ENCODE measurements around the gene DVL1. TPM values are rescaled to one million over a fixed set of nuclear protein-coding genes. Genes with fewer than 3 reads are reported as not detected.
A peak's percentile ranks its signal among the peaks of the same experiment; 100 is the strongest.
"Not testable (repeated sequence)": the region's sequence is repeated elsewhere in the genome, so short reads cannot be mapped to it uniquely, and the experiment has no call there.

The DVL1 gene
- total RNA-seq, 1 experiment from 2014 or later: 107 TPM

- Histone ChIP-seq H3K9me3 (no peaks in the 10 kb centered on the region), H3K36me3 (peaks cover 35% of the 10 kb centered on the region), H3K4me3 (no peak overlapping the region), H3K27me3 (no peaks in the 10 kb centered on the region)
- no peak for DNase-seq
Observed at GRCh38 chr1:1376551-1377226, 27.5 kb upstream of the DVL1 start.

GRCh38 chr1:1374929-1375662 lies 25.9 kb upstream of the DVL1 start, which contains the start of gene AURKAIP1:
Gene AURKAIP1, minus strand, starts transcription at chr1:1375207. Its CDS starts 451 bp downstream, at chr1:1374756.
- DNase-seq: peak; percentile 99
- Histone ChIP-seq H3K36me3 (peaks cover 38% of the 10 kb centered on the region), H3K4me3 (peak within 1 kb of the TSS; percentile 76), H3K27me3 (no peaks in the 10 kb centered on the region), H3K9me3 (no peaks in the 10 kb centered on the region)

- no peaks in the 10 kb centered on the region for H3K9me3 ChIP-seq
- no peaks in the 10 kb centered on the region for H3K27me3 ChIP-seq
- no peak for DNase-seq
- H3K4me3 ChIP-seq: peak overlapping the region; percentile 76
- peaks cover 38% of the 10 kb centered on the region for H3K36me3 ChIP-seq
Observed at GRCh38 chr1:1374589-1374928, 25.3 kb upstream of the DVL1 start.

- Histone ChIP-seq H3K9me3 (no peaks in the 10 kb centered on the region), H3K4me3 (peak overlapping the region; percentile 76), H3K27me3 (no peaks in the 10 kb centered on the region), H3K36me3 (peaks cover 38% of the 10 kb centered on the region)
- DNase-seq: no peak
Observed at GRCh38 chr1:1373815-1374588, 24.8 kb upstream of the DVL1 start.

- no peaks in the 10 kb centered on the region for H3K9me3 ChIP-seq
- DNase-seq: no peak
- H3K27me3 ChIP-seq: no peaks in the 10 kb centered on the region
- H3K36me3 ChIP-seq: peaks cover 38% of the 10 kb centered on the region
- H3K4me3 ChIP-seq: peak overlapping the region; percentile 76
Observed at GRCh38 chr1:1373051-1373814, 24.0 kb upstream of the DVL1 start.

GRCh38 chr1:1371746-1372711 lies 22.8 kb upstream of the DVL1 start:
- H3K27me3 ChIP-seq: no peaks in the 10 kb centered on the region
- no peak overlapping the region for H3K4me3 ChIP-seq
- peaks cover 3% of the 10 kb centered on the region for H3K9me3 ChIP-seq
- H3K36me3 ChIP-seq: peaks cover 38% of the 10 kb centered on the region
- DNase-seq: peak; percentile 63

GRCh38 chr1:1371364-1371745 lies 22.1 kb upstream of the DVL1 start:
- no peak for DNase-seq
- peaks cover 5% of the 10 kb centered on the region for H3K9me3 ChIP-seq
- H3K27me3 ChIP-seq: no peaks in the 10 kb centered on the region
- H3K4me3 ChIP-seq: no peak overlapping the region
- H3K36me3 ChIP-seq: peaks cover 33% of the 10 kb centered on the region

- H3K9me3 ChIP-seq: peaks cover 7% of the 10 kb centered on the region
- H3K4me3 ChIP-seq: no peak overlapping the region
- peaks cover 28% of the 10 kb centered on the region for H3K36me3 ChIP-seq
- H3K27me3 ChIP-seq: no peaks in the 10 kb centered on the region
- no peak for DNase-seq
Observed at GRCh38 chr1:1370771-1371300, 21.6 kb upstream of the DVL1 start.

GRCh38 chr1:1370094-1370493 lies 20.9 kb upstream of the DVL1 start:
- not testable (repeated sequence) for H3K4me3 ChIP-seq, DNase-seq, H3K9me3 ChIP-seq, H3K27me3 ChIP-seq
- H3K36me3 ChIP-seq: peaks cover 25% of the 10 kb centered on the region

GRCh38 chr1:1367315-1367714 lies 18.1 kb upstream of the DVL1 start:
- H3K4me3 ChIP-seq: no peak overlapping the region
- no peaks in the 10 kb centered on the region for H3K27me3 ChIP-seq
- DNase-seq: no peak
- peaks cover 9% of the 10 kb centered on the region for H3K36me3 ChIP-seq
- H3K9me3 ChIP-seq: peaks cover 9% of the 10 kb centered on the region

GRCh38 chr1:1366699-1367066 lies 17.5 kb upstream of the DVL1 start:
- Histone ChIP-seq H3K9me3 (peaks cover 9% of the 10 kb centered on the region), H3K4me3 (no peak overlapping the region), H3K27me3 (no peaks in the 10 kb centered on the region), H3K36me3 (peaks cover 5% of the 10 kb centered on the region)
- no peak for DNase-seq

GRCh38 chr1:1365875-1366698 lies 16.9 kb upstream of the DVL1 start:
- Histone ChIP-seq H3K4me3 (no peak overlapping the region), H3K27me3 (no peaks in the 10 kb centered on the region), H3K36me3 (no peaks in the 10 kb centered on the region), H3K9me3 (peaks cover 9% of the 10 kb centered on the region)
- no peak for DNase-seq

GRCh38 chr1:1364266-1364665 lies 15.0 kb upstream of the DVL1 start:
- H3K4me3 ChIP-seq: no peak overlapping the region
- no peaks in the 10 kb centered on the region for H3K36me3 ChIP-seq
- H3K27me3 ChIP-seq: no peaks in the 10 kb centered on the region
- DNase-seq: no peak
- H3K9me3 ChIP-seq: peaks cover 9% of the 10 kb centered on the region

GRCh38 chr1:1361982-1362423 lies 12.8 kb upstream of the DVL1 start:
- H3K4me3 ChIP-seq: peak overlapping the region; percentile 19

More at GRCh38 chr1:1361982-1362423, 12.8 kb upstream of the DVL1 start:
- H3K27me3 ChIP-seq: no peaks in the 10 kb centered on the region
- DNase-seq: peak; percentile 87
- H3K36me3 ChIP-seq: peaks cover under 1% of the 10 kb centered on the region
- H3K9me3 ChIP-seq: peaks cover 5% of the 10 kb centered on the region

Measured in MG63 (cell line).